ENCODE data around the gene NUP85.

GRCh38 chr17:75163074-75163473 is 42.4 kb upstream of the NUP85 start:
- TF ChIP-seq POLR2A (IDR thresholded peaks at IDR 0.05; ENCODE audit: low read depth, low read length) (no peak), POLR2AphosphoS5 (IDR thresholded peaks at IDR 0.05; ENCODE audit: low read depth, low read length) (no peak)

All from GM12892 (cell line).